ENCODE measurements around the gene CLPTM1L.
A peak's percentile ranks its signal among the peaks of the same experiment; 100 is the strongest.
"Not testable (repeated sequence)": the region's sequence is repeated elsewhere in the genome, so short reads cannot be mapped to it uniquely, and the experiment has no call there.

Gene CLPTM1L

DNA sequence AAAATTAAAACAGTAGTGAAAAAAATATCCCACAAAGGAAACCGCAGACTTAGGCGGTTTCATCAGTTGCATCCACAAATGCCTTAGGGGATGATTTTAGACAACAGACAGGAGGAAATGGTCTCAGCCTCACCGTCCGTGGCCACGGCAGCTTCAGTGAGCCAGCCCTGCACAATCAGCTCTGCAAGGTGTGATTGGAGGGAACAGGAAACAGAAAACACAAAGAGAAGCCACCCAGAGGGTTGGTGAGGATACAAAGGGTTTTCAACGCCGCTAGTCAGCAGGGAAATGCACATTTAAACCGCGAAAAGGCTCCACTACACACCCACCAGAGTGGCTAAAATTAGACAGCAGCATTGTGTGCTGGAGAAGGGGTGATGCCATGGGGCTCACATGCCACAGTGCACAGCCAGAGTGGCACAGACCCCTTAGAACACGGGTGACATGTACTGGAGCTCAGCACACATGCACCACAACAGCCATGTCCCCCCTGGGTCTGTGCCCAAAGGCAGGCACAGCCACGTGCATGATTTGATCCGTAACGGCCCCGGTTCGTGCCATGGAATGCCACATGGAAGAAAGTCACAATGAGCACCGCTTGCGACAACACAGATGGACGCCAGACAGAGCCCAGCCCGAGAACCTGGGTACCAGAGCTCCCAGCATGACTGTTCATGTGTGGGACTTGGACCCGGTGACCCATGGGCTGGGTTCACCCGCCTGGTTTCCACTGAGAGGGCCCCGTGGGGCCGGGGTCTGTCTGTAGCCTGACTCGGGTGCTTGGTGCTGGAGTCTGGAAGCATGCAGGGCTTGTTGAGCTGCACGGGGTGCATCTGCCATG is 31.7 kb downstream of the CLPTM1L start:
- peak; percentile 67 for ATAC-seq
- DNase-seq: peak; percentile 47

DNA sequence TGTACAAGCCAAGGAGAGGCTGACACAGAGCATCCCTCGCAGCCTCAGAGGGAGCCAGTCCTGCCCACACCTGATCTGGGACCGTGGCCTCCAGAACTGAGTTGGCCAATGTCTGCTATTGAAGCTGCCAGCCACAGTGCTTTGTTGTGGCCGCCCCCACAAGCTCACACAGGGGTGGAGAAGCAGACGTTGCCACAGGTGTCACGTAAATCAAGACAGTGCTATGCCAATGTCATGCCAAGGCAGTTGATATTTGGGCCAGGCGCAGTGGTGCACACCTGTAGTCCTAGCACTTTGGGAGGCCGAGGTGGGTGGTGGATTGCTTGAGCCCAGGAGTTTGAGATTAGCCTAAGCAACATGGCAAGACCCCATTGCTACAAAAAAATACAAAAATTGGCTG is 32.7 kb downstream of the CLPTM1L start:
- DNase-seq: peak; percentile 19
- no peak for ATAC-seq

DNA sequence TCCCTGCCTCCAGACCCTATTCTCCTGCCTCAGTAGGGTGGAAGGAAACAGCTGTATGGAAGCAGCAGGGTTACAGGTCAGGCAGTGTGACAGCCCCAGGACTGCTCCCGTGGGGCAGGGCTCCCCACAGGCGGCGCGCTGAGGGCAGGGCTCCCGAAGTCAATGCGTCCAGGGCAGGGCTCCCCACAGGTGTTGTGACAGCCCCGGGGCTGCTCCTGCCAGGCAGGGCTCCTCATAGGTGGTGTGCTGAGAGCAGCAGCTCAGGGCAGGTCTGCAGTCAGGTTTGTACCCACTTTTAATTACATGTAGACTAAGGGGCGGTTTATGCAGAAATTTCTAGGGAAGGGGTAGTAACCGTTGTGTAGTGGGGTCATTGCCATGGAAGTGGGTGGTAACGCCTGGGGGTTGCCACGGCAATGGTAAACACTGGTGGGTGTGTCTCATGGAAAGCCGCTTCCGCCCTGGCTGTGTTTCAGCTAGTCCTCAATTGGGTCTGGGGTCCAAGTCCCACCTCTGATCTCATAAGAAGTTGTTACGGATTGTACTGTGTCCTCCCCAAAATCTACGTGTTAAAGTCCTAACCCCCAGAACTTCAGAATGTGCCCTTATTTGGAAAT is 33.4 kb downstream of the CLPTM1L start:
- DNase-seq (no peak), ATAC-seq (no peak)

DNA sequence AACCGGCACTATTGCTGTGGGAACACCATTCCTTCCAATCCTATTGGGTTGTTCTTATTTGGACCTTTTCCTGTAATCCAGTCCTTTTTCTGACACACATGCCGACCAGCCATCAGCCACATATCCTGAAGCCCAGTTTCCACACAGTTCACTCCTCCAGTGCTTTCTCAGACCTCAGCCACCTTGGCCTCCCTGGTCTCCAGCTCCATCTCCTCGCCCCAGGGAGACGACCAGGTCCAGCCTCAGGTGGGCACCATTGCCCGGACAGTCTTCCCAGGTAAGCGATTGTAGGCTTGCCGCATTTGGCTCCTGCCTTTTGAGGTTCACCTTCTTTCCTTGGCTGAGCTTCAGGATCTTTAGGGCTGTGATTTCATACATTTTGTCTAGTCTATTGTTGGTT is 34.8 kb downstream of the CLPTM1L start:
- DNase-seq: no peak
- no peak for ATAC-seq

DNA sequence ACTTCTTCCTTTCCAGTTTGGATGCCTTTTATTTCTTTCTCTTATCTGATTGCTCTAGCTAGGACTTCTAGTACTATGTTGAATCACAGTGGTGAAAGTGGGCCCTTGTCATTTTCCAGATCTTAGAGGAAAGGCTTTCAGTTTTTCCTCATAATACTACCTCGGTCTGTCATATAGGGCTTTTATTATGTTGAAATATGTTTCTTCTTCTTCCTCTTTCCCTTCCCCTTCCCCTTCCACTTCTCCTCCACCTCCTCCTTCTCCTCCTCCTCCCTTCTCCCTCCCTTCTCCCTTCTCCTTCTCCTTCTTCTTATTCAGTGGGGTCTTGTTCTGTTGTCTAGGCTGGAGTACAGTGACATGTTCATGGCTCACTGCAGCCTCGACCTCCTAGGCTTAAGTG is 40.9 kb downstream of the CLPTM1L start:
- DNase-seq: no peak
- no peak for ATAC-seq

DNA sequence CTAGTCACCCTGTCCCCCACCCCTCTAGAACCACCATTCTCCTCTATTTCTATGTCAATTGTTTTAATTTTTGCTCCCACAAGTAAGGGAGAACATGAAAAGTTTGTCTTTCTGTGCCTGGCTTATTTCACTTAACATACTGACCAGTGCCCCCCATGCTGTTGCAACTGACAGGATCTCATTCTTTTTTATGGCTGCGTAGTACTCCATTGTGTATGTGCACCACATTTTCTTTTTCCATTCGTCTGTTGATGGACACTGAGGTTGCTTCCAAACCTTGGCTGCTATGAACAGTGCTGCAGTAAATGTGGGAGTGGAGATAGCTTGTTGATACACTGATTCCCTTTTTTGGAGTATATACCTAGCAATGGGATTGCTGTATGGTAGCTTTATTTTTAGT is 42.6 kb downstream of the CLPTM1L start:
- ATAC-seq (no peak), DNase-seq (no peak)

DNA sequence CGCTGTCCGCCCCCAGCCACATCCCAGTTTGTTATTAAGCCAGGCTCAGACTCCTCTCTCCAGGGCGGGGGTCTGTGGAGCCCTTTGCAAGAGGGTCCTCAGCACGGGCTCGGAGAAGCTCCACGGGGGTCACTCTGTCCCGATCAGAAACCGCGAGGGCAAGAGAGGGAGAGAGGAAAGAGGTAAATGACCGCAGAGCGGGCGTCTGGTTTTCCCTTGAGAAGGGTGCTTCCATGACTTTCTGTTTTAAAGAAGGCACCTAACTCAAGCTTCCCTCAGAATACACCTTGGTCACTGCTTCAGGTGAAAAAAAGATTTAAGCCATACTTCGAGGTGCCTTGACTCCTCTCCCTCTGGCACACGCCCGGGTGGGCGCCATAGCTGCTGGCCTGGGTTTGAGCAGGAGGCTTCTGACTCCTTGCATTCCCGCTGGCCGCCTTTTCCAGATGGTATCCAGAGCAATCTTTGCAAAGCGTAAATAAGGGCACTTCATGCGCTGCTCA is 44.3 kb downstream of the CLPTM1L start:
- DNase-seq (no peak), ATAC-seq (no peak)

DNA sequence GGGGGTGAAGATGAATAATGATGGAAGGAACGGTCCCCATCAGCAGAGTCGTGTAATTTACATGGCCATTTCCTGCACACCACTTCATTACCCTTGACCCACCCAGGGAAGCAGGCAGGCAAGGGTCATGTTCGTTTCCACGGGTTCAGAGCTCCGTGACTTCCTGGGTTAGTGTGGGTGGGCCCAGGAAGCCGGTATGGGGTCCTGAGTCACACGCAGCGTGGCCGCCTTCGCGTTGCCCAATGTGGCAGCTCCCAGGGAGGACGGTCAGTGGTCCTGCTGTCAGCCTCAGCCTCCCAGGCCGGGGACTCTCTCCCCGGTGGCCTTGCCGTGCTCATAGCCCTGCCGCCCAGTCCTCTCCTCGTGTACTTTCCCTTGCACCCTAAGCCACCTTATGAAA is 44.9 kb downstream of the CLPTM1L start:
- ATAC-seq (no peak), DNase-seq (no peak)

DNA sequence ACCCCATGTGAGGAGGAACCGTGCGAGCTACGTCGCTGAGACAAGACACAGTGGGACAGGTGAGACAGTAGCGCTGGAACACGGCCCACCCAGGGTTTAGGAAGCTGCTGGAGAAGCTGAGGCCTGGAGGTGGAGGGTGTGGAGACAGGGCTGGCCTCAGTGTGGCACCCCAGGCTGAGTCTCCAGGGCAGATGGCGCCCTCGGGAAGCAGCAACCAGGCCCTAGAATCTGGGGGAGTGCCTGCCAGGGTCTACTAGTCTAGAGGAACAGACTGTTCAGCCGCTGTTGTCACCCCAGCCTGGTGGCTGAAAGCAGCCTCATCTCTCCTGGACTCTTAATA is 45.4 kb downstream of the CLPTM1L start:
- DNase-seq (no peak), ATAC-seq (no peak)

DNA sequence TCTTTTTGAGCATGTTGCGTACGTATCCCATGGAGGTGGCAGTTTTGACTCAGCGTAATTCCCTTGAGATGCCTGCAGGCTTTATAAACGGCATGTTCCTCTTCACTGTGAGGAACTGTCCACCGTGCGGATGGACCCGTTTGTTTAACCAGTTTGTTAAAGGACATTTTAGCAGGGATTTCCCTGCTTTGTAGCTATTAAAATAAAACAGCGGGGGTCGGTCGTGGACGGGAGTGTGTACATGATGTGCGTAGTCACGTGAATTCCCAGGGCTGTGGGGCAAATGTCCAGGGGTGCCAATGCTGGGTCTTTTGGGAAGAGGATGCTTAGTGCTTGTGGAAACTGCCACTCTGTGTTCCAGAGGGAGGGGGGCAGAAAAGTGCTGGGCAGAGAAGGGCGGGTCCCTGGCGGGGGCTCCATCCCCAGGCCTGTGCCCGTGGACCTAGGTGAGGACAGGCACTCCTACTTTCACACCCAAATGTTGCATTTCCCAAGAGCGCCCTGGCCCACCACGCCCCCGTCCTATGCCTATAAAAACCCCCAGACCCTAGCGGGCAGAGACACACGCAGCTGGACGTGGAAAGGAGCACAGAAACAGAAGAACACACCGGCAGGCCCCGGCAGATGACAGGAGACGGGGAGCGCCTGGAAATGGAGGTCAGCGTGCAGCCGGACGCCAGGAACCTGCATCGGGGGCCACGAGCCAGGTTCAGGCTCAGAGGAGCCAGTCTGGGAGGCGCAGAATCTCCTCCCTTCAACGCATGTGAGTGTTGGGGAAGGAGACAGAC is 46.0 kb downstream of the CLPTM1L start:
- DNase-seq (no peak), ATAC-seq (no peak)

DNA sequence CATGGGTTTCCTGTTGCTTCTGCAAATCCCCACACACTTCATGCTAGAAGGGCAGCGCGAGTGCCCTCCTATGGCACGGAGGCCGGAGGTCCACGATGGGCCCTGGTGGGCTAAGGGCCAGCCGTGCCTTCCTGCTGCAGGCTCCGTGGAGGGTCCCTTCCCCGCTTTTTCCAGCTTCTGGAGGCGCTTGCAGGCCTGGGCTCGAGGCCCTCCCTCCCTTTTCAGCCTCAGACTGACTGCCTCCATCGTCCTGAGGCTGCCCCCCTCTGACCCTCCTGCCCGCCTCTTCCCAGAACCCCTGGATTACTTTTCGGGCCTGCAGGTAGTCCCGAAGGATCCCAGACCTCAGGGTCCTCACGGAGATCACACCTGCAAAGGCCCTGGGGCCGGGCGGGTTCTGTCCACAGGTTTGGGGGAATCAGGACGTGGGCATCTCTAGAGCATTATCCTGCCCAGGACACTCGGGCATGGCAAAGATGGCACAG is 46.8 kb downstream of the CLPTM1L start:
- ATAC-seq (no peak), DNase-seq (no peak)

DNA sequence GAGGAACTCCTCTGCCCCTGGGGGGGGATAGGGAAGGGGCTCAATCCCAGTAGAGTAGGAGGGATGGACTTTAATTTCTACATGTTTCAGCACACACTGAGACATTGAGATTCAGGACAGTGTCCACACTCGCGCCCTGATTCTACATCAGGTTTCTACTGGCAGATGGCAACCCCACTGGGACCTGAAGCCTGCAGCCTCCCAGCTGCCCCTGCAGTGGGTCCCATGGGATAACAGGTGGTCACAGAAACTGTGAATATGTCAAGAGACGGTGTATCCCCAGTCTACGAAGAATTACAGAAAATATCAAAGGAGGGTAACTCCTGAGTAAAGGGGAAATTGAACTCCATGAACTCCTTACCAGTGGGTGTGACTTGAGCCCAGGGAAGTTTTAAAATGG is 47.7 kb downstream of the CLPTM1L start:
- DNase-seq: no peak
- ATAC-seq: no peak

DNA sequence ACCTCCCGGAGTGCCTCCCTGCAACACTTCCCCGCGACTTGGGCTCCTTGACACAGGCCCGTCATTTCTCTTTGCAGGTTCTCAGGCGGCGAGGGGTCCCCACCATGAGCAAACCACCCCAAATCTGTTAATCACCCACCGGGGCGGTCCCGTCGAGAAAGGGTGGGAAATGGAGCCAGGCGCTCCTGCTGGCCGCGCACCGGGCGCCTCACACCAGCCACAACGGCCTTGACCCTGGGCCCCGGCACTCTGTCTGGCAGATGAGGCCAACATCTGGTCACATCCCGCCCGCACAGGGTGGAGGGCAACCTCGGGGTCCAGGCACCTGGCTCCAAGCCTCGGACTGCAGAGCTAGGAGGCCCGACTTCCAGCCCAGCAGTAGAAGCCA is 49.3 kb downstream of the CLPTM1L start:
- DNase-seq: no peak
- no peak for ATAC-seq

DNA sequence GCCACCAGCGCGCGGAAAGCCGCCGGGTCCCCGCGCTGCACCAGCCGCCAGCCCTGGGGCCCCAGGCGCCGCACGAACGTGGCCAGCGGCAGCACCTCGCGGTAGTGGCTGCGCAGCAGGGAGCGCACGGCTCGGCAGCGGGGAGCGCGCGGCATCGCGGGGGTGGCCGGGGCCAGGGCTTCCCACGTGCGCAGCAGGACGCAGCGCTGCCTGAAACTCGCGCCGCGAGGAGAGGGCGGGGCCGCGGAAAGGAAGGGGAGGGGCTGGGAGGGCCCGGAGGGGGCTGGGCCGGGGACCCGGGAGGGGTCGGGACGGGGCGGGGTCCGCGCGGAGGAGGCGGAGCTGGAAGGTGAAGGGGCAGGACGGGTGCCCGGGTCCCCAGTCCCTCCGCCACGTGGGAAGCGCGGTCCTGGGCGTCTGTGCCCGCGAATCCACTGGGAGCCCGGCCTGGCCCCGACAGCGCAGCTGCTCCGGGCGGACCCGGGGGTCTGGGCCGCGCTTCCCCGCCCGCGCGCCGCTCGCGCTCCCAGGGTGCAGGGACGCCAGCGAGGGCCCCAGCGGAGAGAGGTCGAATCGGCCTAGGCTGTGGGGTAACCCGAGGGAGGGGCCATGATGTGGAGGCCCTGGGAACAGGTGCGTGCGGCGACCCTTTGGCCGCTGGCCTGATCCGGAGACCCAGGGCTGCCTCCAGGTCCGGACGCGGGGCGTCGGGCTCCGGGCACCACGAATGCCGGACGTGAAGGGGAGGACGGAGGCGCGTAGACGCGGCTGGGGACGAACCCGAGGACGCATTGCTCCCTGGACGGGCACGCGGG is 49.9 kb downstream of the CLPTM1L start, which contains the start of gene TERT:
Gene TERT, minus strand, starts transcription at position 234 of the 815 bp plus-strand sequence. Its CDS starts 79 bp downstream, at position 155.
- DNase-seq (peak; percentile 91), ATAC-seq (peak; percentile 88)

DNA sequence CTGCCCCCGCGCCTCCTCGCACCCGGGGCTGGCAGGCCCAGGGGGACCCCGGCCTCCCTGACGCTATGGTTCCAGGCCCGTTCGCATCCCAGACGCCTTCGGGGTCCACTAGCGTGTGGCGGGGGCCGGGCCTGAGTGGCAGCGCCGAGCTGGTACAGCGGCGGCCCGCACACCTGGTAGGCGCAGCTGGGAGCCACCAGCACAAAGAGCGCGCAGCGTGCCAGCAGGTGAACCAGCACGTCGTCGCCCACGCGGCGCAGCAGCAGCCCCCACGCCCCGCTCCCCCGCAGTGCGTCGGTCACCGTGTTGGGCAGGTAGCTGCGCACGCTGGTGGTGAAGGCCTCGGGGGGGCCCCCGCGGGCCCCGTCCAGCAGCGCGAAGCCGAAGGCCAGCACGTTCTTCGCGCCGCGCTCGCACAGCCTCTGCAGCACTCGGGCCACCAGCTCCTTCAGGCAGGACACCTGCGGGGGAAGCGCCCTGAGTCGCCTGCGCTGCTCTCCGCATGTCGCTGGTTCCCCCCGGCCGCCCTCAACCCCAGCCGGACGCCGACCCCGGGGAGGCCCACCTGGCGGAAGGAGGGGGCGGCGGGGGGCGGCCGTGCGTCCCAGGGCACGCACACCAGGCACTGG is 50.6 kb downstream of the CLPTM1L start:
- DNase-seq: peak; percentile 36
- ATAC-seq: peak; percentile 7

DNA sequence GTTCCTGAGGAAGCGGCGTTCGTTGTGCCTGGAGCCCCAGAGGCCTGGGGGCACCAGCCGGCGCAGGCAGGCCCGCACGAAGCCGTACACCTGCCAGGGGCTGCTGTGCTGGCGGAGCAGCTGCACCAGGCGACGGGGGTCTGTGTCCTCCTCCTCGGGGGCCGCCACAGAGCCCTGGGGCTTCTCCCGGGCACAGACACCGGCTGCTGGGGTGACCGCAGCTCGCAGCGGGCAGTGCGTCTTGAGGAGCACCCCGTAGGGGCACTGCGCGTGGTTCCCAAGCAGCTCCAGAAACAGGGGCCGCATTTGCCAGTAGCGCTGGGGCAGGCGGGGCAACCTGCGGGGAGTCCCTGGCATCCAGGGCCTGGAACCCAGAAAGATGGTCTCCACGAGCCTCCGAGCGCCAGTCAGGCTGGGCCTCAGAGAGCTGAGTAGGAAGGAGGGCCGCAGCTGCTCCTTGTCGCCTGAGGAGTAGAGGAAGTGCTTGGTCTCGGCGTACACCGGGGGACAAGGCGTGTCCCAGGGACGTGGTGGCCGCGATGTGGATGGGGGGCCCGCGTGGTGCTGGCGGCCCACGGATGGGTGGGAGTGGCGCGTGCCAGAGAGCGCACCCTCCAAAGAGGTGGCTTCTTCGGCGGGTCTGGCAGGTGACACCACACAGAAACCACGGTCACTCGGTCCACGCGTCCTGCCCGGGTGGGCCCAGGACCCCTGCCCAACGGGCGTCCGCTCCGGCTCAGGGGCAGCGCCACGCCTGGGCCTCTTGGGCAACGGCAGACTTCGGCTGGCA is 51.3 kb downstream of the CLPTM1L start:
- ATAC-seq (no peak), DNase-seq (no peak)

DNA sequence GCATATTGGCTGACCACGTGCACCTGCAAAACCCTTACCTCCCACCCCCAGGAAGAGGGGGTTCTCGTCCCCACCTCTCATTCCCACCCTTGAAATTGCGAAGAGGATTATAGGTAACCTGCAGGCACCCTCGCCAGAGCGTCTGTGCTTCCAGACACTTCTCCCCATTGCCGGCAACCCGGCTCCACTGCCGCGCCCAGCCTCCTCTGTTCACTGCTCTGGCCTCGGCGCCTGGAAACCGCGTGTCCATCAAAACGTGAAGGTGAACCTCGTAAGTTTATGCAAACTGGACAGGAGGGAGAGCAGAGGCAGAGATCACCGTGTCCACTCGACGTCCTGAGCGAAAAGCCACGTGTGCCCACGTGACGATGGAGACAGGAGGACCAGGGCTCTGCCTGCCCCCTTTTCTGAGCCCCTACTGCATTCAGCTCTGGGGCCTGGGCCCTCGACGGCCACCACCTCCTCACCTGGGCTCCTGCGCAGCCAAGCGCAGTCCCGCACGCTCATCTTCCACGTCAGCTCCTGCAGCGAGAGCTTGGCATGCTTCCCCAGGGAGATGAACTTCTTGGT is 52.0 kb downstream of the CLPTM1L start:
- no peak for DNase-seq
- ATAC-seq: no peak

DNA sequence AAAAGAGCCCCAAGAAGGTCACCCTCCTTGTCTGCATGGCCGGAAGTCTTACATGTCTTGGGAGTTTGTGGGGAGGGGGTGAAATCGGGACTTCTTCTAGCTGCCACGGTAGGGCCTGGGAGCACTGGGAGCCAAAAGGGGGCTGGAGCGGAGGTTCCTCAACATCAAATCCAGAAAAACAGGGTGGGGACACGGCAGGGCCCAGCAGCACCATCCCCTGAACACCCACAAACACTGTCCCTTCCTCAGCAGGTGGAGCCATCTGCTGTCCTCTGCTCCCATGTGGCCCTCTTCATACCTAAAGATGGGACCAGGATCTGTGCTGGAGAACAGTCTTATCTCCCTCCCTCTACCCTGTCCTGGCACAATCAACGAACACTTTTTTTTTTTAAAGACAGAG is 52.8 kb downstream of the CLPTM1L start:
- ATAC-seq: no peak

DNA sequence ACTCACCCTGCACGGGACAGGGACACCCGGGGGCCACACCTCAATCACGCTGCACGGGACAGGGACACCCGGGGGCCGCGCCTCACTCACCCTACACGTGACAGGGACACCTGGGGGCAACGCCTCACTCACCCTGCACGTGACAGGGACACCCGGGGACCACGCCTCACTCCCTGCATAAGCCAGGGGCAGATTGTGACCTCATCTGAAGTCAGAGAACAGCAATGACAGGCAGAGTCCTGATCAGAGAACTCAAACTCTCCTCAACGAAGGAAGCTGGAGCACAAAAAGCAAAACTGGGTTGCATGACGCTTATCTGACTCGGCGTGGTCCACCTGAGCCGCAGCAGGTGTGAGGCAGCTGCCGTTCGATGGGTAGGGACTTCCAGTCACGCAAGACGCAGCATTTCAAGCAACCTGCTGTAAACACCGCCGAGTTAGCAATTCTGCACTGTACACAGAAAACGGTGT is 53.3 kb downstream of the CLPTM1L start:
- DNase-seq (no peak), ATAC-seq (no peak)

More for the DNA sequence above, 52.8 kb downstream of the CLPTM1L start:
- no peak for DNase-seq

DNA sequence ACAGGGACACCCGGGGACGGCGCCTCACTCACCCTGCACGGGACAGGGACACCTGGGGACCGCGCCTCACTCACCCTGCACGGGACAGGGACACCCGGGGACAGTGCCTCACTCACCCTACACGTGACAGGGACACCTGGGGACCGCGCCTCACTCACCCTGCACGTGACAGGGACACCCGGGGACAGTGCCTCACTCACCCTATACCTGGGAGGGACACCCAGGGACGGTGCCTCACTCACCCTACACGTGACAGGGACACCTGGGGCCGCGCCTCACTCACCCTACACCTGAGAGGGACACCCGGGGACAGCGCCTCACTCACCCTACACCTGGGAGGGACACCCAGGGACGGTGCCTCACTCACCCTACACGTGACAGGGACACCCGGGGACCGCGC is 53.9 kb downstream of the CLPTM1L start:
- not testable (repeated sequence) for DNase-seq, ATAC-seq
